GM18502 (cell line): ENCODE data around the gene ESYT2.
"Not testable (repeated sequence)": the region's sequence is repeated elsewhere in the genome, so short reads cannot be mapped to it uniquely, and the experiment has no call there.

ENCODE experiments used
- ATAC-seq: cut with Tn5 transposase; IDR thresholded peaks from one replicate; pipeline ENCODE4 v1.9.1; 2021; ENCODE audit warnings: mild to moderate bottlenecking; ENCODE audit not compliant: unreplicated experiment, poor library complexity

ESYT2 gene

GRCh38 chr7:158829342-158830210 is at the start of gene ESYT2:
Gene ESYT2 (minus strand): TSS chr7:158829509. CDS start chr7:158829418, 91 bp downstream.
- peak; percentile 82 for ATAC-seq

- not testable (repeated sequence) for ATAC-seq
These were observed 49.1 kb upstream of the ESYT2 start for GRCh38 chr7:158878151-158879079.

GRCh38 chr7:158876984-158877383 is 47.7 kb upstream of the ESYT2 start:
- ATAC-seq, result no peak

- no peak for ATAC-seq
These were observed 40.6 kb upstream of the ESYT2 start for GRCh38 chr7:158869876-158870275.

- ATAC-seq, result no peak
These were observed 39.6 kb upstream of the ESYT2 start for GRCh38 chr7:158868764-158869410.

GRCh38 chr7:158867214-158867984 is 38.1 kb upstream of the ESYT2 start:
- ATAC-seq, result no peak

GRCh38 chr7:158865977-158866376 is 36.7 kb upstream of the ESYT2 start:
- ATAC-seq, result no peak

- peak; percentile 46 for ATAC-seq
These were observed 36.2 kb upstream of the ESYT2 start for GRCh38 chr7:158865462-158865922.

- no peak for ATAC-seq
These were observed 35.5 kb upstream of the ESYT2 start for GRCh38 chr7:158864833-158865232.

- no peak for ATAC-seq
These were observed 35.2 kb upstream of the ESYT2 start for GRCh38 chr7:158864507-158864820.

- ATAC-seq, result peak; percentile 48
These were observed 34.5 kb upstream of the ESYT2 start for GRCh38 chr7:158863611-158864506.

GRCh38 chr7:158862985-158863610 is 33.8 kb upstream of the ESYT2 start:
- ATAC-seq, result peak; percentile 49

- no peak for ATAC-seq
These were observed 32.8 kb upstream of the ESYT2 start for GRCh38 chr7:158861936-158862704.

GRCh38 chr7:158861004-158861787 is 31.9 kb upstream of the ESYT2 start:
- no peak for ATAC-seq

GRCh38 chr7:158860394-158860793 is 31.1 kb upstream of the ESYT2 start:
- no peak for ATAC-seq

- ATAC-seq, result no peak
These were observed 29.5 kb upstream of the ESYT2 start for GRCh38 chr7:158858592-158859503.
